ENCODE measurements around the gene EIF4EBP2. TPM values are rescaled to one million over a fixed set of nuclear protein-coding genes. Genes with fewer than 3 reads are reported as not detected.

Gene EIF4EBP2
- polyA plus RNA-seq, 6 donors from 2014 or later = 35.7 to 44.5 (median 38.8) TPM

- Mint-ChIP-seq H3K9me3 (no peaks in the 10 kb centered on the region), H3K36me3 (no peaks in the 10 kb centered on the region), H3K4me3 (no peak overlapping the region), H3K27me3 (peaks cover 8 to 25% (median 12%) of the 10 kb centered on the region in 3 donors), H3K27ac (no peak overlapping the region), H3K4me1 (peaks cover 0 to 5% (median 4%) of the 10 kb centered on the region in 3 donors)
- no peak for DNase-seq
- ATAC-seq (ENCODE audit: low read depth in 2 of 2) = no peak
Observed at GRCh38 chr10:70465278-70465677, 61.3 kb downstream of the EIF4EBP2 start.

GRCh38 chr10:70465832-70466231, 61.9 kb downstream of the EIF4EBP2 start:
- peaks cover 5 to 20% (median 6%) of the 10 kb centered on the region in 3 donors for H3K27me3 Mint-ChIP-seq
- DNase-seq (no peak), ATAC-seq (ENCODE audit: low read depth in 2 of 2) (no peak)
- peaks cover 0 to 5% (median 4%) of the 10 kb centered on the region in 3 donors for H3K4me1 Mint-ChIP-seq
- no peaks in the 10 kb centered on the region for H3K9me3 Mint-ChIP-seq
- H3K27ac Mint-ChIP-seq = no peak overlapping the region
- no peaks in the 10 kb centered on the region for H3K36me3 Mint-ChIP-seq
- no peak overlapping the region for H3K4me3 Mint-ChIP-seq

GRCh38 chr10:70466951-70467350, 63.0 kb downstream of the EIF4EBP2 start:
- no peaks in the 10 kb centered on the region for H3K36me3 Mint-ChIP-seq
- peaks cover 0 to 11% (median 0%) of the 10 kb centered on the region in 3 donors for H3K27me3 Mint-ChIP-seq
- H3K4me3 Mint-ChIP-seq = no peak overlapping the region
- H3K4me1 Mint-ChIP-seq = no peaks in the 10 kb centered on the region
- H3K27ac Mint-ChIP-seq = no peak overlapping the region
- no peak for ATAC-seq (ENCODE audit: low read depth in 2 of 2)
- no peaks in the 10 kb centered on the region for H3K9me3 Mint-ChIP-seq
- no peak for DNase-seq

GRCh38 chr10:70472799-70473454, 69.0 kb downstream of the EIF4EBP2 start:
- H3K4me3 Mint-ChIP-seq = no peak overlapping the region
- no peaks in the 10 kb centered on the region for H3K36me3 Mint-ChIP-seq
- ATAC-seq (ENCODE audit: low read depth in 2 of 2) = no peak
- no peak overlapping the region for H3K27ac Mint-ChIP-seq
- peaks cover 6 to 17% (median 8%) of the 10 kb centered on the region in 3 donors for H3K4me1 Mint-ChIP-seq
- peaks cover 0 to 1% (median 0%) of the 10 kb centered on the region in 3 donors for H3K27me3 Mint-ChIP-seq
- H3K9me3 Mint-ChIP-seq = no peaks in the 10 kb centered on the region
- DNase-seq = no peak

- DNase-seq (no peak), ATAC-seq (ENCODE audit: low read depth in 2 of 2) (no peak)
- Mint-ChIP-seq H3K9me3 (no peaks in the 10 kb centered on the region), H3K36me3 (no peaks in the 10 kb centered on the region), H3K4me1 (peaks cover 15 to 25% (median 17%) of the 10 kb centered on the region in 3 donors), H3K27me3 (no peaks in the 10 kb centered on the region), H3K4me3 (peak overlapping the region in 1 of 8 donors; percentile 41), H3K27ac (peak overlapping the region in 1 of 6 donors; percentile 40)
Observed at GRCh38 chr10:70474780-70475179, 70.8 kb downstream of the EIF4EBP2 start.

GRCh38 chr10:70475661-70476060, 71.7 kb downstream of the EIF4EBP2 start:
- DNase-seq (no peak), ATAC-seq (ENCODE audit: low read depth in 2 of 2) (no peak)
- peaks cover 24 to 34% (median 26%) of the 10 kb centered on the region in 3 donors for H3K4me1 Mint-ChIP-seq
- H3K36me3 Mint-ChIP-seq = no peaks in the 10 kb centered on the region
- peak overlapping the region in 1 of 8 donors; percentile 41 for H3K4me3 Mint-ChIP-seq
- peak overlapping the region in 1 of 6 donors; percentile 27 for H3K27ac Mint-ChIP-seq
- peaks cover 0 to 7% (median 0%) of the 10 kb centered on the region in 3 donors for H3K27me3 Mint-ChIP-seq
- no peaks in the 10 kb centered on the region for H3K9me3 Mint-ChIP-seq

- DNase-seq (no peak), ATAC-seq (ENCODE audit: low read depth in 2 of 2) (no peak)
- H3K36me3 Mint-ChIP-seq = no peaks in the 10 kb centered on the region
- peak overlapping the region in 7 of 8 donors; percentile 9 to 87 (median 80) for H3K4me3 Mint-ChIP-seq
- peaks cover 30 to 42% (median 34%) of the 10 kb centered on the region in 3 donors for H3K4me1 Mint-ChIP-seq
- H3K9me3 Mint-ChIP-seq = no peaks in the 10 kb centered on the region
- peaks cover 0 to 8% (median 0%) of the 10 kb centered on the region in 3 donors for H3K27me3 Mint-ChIP-seq
- peak overlapping the region in 5 of 6 donors; percentile 7 to 81 (median 40) for H3K27ac Mint-ChIP-seq
Observed at GRCh38 chr10:70476249-70477035, 72.5 kb downstream of the EIF4EBP2 start.

GRCh38 chr10:70477661-70478162, 73.8 kb downstream of the EIF4EBP2 start:
- Mint-ChIP-seq H3K27me3 (peaks cover 0 to 8% (median 0%) of the 10 kb centered on the region in 3 donors), H3K27ac (peak overlapping the region in 4 of 6 donors; percentile 76 to 94 (median 82)), H3K4me1 (peaks cover 36 to 53% (median 36%) of the 10 kb centered on the region in 3 donors), H3K9me3 (no peaks in the 10 kb centered on the region), H3K4me3 (peak overlapping the region; percentile 80 to 91 (median 86)), H3K36me3 (no peaks in the 10 kb centered on the region)
- peak; percentile 55 to 70 for ATAC-seq (ENCODE audit: low read depth in 2 of 2)
- DNase-seq = peak; percentile 52

Other genes with a start within 250 kb of the EIF4EBP2 start
- gene SAR1A, start 233.6 kb upstream of the EIF4EBP2 start, polyA plus RNA-seq (ENCODE audit: low read depth in 6 of 6) = 10 to 100 TPM in 5 of 6 donors, 1 to 10 TPM in 1; 9.4 to 40.7 (median 25.2) TPM
- 100 to 1,000 TPM in 3 of 6 donors, 10 to 100 TPM in 3; 59.7 to 152 (median 97.0) TPM for gene PPA1, start 170.7 kb upstream of the EIF4EBP2 start, polyA plus RNA-seq (ENCODE audit: low read depth in 6 of 6)
- not detected for gene NPFFR1, start 120.1 kb upstream of the EIF4EBP2 start, polyA plus RNA-seq (ENCODE audit: low read depth in 6 of 6)
- under 1 TPM in 2 of 6 donors, not detected in 4; 0.22 to 0.23 TPM for gene LRRC20, start 21.5 kb upstream of the EIF4EBP2 start, polyA plus RNA-seq (ENCODE audit: low read depth in 6 of 6)
- not detected for gene NODAL, start 37.5 kb downstream of the EIF4EBP2 start, polyA plus RNA-seq (ENCODE audit: low read depth in 6 of 6)
- gene PALD1, start 74.6 kb downstream of the EIF4EBP2 start, polyA plus RNA-seq (ENCODE audit: low read depth in 6 of 6) = 1 to 10 TPM in 1 of 6 donors, under 1 TPM in 4, not detected in 1; 0.49 to 1.9 (median 0.65) TPM
- gene PRF1, start 198.6 kb downstream of the EIF4EBP2 start, polyA plus RNA-seq (ENCODE audit: low read depth in 6 of 6) = 1 to 10 TPM; 1.2 to 9.3 (median 3.7) TPM